Osteocyte (in vitro differentiated cells): ENCODE data around the gene PDYN. TPM values are rescaled to one million over a fixed set of nuclear protein-coding genes. Genes with fewer than 3 reads are reported as not detected.
"Not testable (repeated sequence)": the region's sequence is repeated elsewhere in the genome, so short reads cannot be mapped to it uniquely, and the experiment has no call there.

Experiments used
- DNase-seq: peaks from one replicate; pipeline ENCODE4 v3.0.0; 2021; ENCODE audit warnings: mixed read lengths; ENCODE audit not compliant: unreplicated experiment; ENCODE audit errors: extremely low spot score
- H3K27ac Mint-ChIP-seq: one replicate; pipeline ENCODE4 v1.8.0; 2021; ENCODE audit warnings: mild to moderate bottlenecking, mixed read lengths; ENCODE audit not compliant: unreplicated experiment
- H3K27me3 Mint-ChIP-seq: one replicate; pipeline ENCODE4 v1.8.0; 2021; ENCODE audit warnings: mixed read lengths; ENCODE audit not compliant: unreplicated experiment
- H3K36me3 Mint-ChIP-seq: one replicate; pipeline ENCODE4 v1.8.0; 2021; ENCODE audit warnings: mixed read lengths; ENCODE audit not compliant: unreplicated experiment
- H3K4me1 Mint-ChIP-seq: one replicate; pipeline ENCODE4 v1.8.0; 2021; ENCODE audit warnings: mixed read lengths; ENCODE audit not compliant: unreplicated experiment
- H3K4me3 Mint-ChIP-seq: one replicate; pipeline ENCODE4 v1.8.0; 2021; ENCODE audit warnings: mild to moderate bottlenecking, moderate library complexity, mixed read lengths; ENCODE audit not compliant: unreplicated experiment
- H3K9me3 Mint-ChIP-seq: one replicate; pipeline ENCODE4 v1.8.0; 2021; ENCODE audit warnings: mixed read lengths; ENCODE audit not compliant: unreplicated experiment
- CTCF ChIP-seq: fragments of 200-600 bp; sonication (generic); IDR thresholded peaks from 2 replicates; pipeline ENCODE4 v1.5.0; 2021; ENCODE audit warnings: antibody characterized with exemption, mild to moderate bottlenecking, moderate library complexity
- long read RNA-seq: library from polyadenylated mRNA; unstranded; transcript quantifications from one replicate; pipeline ENCODE4 v2.0.0, GENCODE V29; 2021
- total RNA-seq: library from RNA; stranded (reverse); gene quantifications from 2 replicates; pipeline ENCODE4 v1.2.1, GENCODE V29; 2021

Gene PDYN
- not detected in 2 replicates for total RNA-seq
- long read RNA-seq, result 0 reads

- peak; percentile 51 for DNase-seq
- H3K9me3 Mint-ChIP-seq, result no peaks in the 10 kb centered on the region
- H3K36me3 Mint-ChIP-seq, result no peaks in the 10 kb centered on the region
- peaks cover 23% of the 10 kb centered on the region for H3K27me3 Mint-ChIP-seq
- H3K4me1 Mint-ChIP-seq, result no peaks in the 10 kb centered on the region
- no peak for TF ChIP-seq CTCF
- no peak within 1 kb of the TSS for H3K27ac Mint-ChIP-seq
- H3K4me3 Mint-ChIP-seq, result no peak within 1 kb of the TSS
Observed at GRCh38 chr20:1993986-1994385, at the start of gene PDYN. TSS of gene PDYN (minus strand) at chr20:1994058. CDS start at chr20:1983084, 10,974 bp downstream.

- no peaks in the 10 kb centered on the region for H3K4me1 Mint-ChIP-seq
- no peak for DNase-seq
- no peak for TF ChIP-seq CTCF
- no peak overlapping the region for H3K27ac Mint-ChIP-seq
- no peak overlapping the region for H3K4me3 Mint-ChIP-seq
- no peaks in the 10 kb centered on the region for H3K9me3 Mint-ChIP-seq
- peaks cover 2% of the 10 kb centered on the region for H3K27me3 Mint-ChIP-seq
- H3K36me3 Mint-ChIP-seq, result no peaks in the 10 kb centered on the region
Observed at GRCh38 chr20:2042400-2042799, 48.5 kb upstream of the PDYN start.

- H3K9me3 Mint-ChIP-seq, result no peaks in the 10 kb centered on the region
- H3K4me3 Mint-ChIP-seq, result no peak overlapping the region
- TF ChIP-seq CTCF, result no peak
- no peaks in the 10 kb centered on the region for H3K36me3 Mint-ChIP-seq
- DNase-seq, result no peak
- H3K4me1 Mint-ChIP-seq, result no peaks in the 10 kb centered on the region
- H3K27ac Mint-ChIP-seq, result no peak overlapping the region
- no peaks in the 10 kb centered on the region for H3K27me3 Mint-ChIP-seq
Observed at GRCh38 chr20:2038161-2038560, 44.3 kb upstream of the PDYN start.

GRCh38 chr20:2037296-2037914, 43.5 kb upstream of the PDYN start:
- H3K4me1 Mint-ChIP-seq, result no peaks in the 10 kb centered on the region
- H3K4me3 Mint-ChIP-seq, result no peak overlapping the region
- no peak for DNase-seq
- H3K27me3 Mint-ChIP-seq, result no peaks in the 10 kb centered on the region
- TF ChIP-seq CTCF, result no peak
- H3K27ac Mint-ChIP-seq, result no peak overlapping the region
- H3K9me3 Mint-ChIP-seq, result no peaks in the 10 kb centered on the region
- no peaks in the 10 kb centered on the region for H3K36me3 Mint-ChIP-seq

GRCh38 chr20:2036357-2036756, 42.5 kb upstream of the PDYN start:
- not testable (repeated sequence) for H3K27me3 Mint-ChIP-seq, H3K9me3 Mint-ChIP-seq, H3K36me3 Mint-ChIP-seq, H3K4me1 Mint-ChIP-seq, H3K4me3 Mint-ChIP-seq, DNase-seq, H3K27ac Mint-ChIP-seq

- no peak for TF ChIP-seq CTCF
- Mint-ChIP-seq H3K4me1 (no peaks in the 10 kb centered on the region), H3K4me3 (no peak overlapping the region), H3K9me3 (no peaks in the 10 kb centered on the region), H3K27ac (no peak overlapping the region), H3K36me3 (no peaks in the 10 kb centered on the region), H3K27me3 (peaks cover 2% of the 10 kb centered on the region)
- DNase-seq, result no peak
Observed at GRCh38 chr20:2032168-2032567, 38.3 kb upstream of the PDYN start.
